HG02973 (cell line): ENCODE data around the gene DLX5.

Experiments
- ATAC-seq: cut with Tn5 transposase; IDR thresholded peaks from one replicate; pipeline ENCODE4 v1.9.1; 2021; ENCODE audit warnings: moderate library complexity; ENCODE audit not compliant: unreplicated experiment

Gene DLX5

DNA sequence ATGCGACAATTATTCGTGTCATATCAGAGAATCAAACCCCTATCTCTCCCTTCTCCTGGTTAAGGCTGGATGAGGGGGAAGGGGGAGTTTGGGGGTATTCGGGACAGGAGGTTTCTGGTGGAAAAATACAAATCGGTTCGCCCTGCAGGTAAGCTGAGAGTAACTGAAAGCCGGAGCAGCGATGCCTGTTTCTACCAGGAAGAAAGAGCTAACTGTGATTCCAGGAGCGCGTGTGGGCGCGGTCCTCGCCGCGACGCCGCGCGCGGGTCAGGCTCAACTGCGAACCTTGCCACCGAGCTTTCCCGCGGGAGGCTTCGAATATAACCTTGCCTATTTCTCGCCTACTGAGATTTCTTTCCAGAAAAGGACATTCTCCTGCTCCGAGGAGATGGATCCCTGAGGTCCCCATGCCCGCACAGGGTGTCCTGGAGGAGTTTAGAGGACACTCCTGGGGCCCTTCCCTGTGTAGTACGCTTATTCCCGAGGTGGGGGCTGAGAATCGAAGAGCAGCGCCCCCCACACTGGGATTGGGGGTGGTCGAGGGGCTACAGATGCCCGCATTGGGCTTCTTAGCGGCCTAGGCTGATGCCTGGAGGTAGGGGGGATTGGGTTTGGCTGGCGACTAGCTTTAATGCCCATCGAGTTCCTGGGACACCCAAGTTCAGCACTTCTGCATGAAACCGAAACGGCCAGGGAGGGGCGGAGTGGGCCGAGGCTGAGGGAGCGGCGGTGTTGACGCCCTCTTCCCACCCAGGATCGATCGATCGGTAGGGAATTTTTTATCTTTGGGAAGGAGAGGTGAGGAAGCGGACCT lies 32.2 kb downstream of the DLX5 start:
- no peak for ATAC-seq

DNA sequence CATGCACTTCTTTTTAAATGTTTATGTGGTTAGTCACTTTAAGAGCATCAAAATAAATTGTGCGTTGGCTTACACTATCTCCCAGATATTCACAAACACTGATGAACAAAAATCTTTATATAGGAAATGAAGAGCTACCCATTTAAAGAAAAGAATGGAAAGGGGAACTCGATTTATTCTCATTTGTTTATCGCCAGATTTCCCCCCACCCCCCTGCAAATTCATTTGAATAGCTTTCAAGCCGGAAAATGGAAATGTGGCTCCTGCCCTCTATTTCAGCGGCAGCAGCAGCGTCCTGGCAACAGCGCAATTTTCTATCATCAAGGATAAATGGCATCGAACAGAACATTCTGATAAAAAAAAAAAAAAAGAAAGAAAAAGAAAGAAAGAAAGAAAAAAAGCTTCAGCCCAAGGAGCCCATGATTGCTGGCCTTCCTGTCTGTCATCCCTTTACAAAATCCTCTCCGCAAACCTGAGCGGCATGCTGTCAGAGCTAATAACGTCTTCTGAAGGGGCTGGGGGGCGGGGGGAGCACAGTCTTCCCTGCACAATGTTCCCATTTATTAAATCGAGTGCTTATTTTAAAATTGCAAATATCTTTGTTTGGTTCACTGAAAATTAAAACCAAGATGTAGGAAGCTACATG lies 33.0 kb downstream of the DLX5 start:
- no peak for ATAC-seq

DNA sequence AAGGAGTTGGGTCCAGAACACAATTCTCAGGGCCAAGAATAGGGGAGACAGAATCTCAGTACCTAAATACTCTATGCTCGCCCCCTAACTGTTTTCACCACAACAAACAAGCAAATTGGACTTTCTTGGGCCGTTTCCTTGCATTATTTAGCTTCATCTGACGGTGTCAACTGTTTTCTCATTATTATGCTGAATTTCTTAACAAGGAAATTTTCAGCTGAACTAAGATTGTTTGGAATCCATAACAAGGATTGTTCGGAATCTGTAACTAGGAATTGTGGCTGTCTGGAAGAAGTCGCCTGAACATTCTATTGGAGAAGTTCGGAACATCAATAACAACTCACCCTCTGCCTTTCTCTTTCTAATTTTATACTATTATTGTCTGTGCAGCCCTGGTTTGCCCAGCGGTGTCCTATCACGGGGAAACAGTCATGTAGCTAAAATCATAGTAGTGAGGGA lies 34.7 kb downstream of the DLX5 start:
- ATAC-seq: no peak

DNA sequence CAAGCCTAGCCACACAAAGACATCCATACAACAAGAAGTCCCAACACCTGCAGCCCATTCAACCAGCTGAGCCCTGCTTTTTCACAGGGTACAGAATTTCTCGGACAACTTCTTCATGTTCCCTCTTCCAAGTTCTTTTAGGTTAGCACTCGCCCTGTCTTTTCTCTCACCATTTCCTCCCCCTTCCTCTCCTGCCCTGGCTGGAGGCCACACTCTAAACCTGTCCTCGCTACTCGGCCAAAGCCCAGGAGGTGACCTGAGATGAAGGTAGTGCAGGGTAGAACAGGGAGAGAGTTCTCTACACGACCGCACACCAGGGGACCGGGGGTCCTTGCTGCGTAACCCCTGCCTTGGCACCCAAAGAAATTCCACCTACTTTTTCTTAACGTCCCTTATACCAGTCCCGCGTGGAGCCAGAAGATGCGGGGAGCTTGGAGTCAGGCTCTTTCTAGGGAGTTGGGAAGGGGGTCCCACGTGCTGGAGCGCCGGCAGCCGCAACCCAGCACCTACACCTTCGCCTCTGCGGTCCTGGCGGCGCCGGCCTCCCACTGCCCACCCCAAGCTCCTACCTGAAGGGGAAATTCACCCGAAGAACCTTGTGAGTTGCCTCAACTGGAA lies 35.3 kb downstream of the DLX5 start:
- ATAC-seq: no peak

DNA sequence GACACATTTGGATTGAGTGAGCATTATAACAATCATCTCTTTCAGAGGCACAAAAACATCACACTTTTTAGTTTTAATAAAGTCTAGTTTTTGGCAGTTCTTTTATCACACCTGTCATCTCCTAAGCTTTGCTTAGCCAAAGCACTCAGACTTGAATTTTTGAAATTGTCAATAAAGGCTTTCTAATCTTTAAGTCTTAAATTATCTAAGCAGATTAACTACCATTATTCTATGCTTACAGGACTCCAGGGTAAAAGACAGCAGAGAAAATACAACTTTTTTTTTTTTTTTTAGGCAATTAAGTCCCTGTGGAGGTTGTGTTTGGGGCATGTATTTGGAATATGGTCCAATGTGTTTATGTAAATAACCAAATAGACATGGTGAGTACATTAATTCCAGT lies 36.9 kb downstream of the DLX5 start:
- ATAC-seq: no peak

DNA sequence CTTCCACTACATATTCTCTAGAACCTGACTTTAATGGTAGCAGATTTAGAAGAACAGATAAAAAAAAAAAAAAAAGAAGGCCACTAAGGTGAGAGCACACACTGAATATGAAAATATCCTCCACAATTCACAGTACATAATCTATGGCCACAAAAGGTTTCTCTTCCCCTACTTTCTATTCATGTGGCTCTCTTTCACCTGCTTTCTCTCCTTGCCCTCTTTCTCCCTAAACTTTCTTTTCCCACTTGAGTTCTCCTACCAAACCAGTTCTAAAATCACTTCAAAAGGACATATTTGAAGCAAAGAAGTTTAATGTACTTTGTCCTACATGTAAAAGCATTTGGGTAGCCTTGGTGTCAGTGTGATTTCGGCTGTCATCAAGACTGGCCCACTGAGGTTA lies 37.7 kb downstream of the DLX5 start:
- ATAC-seq: no peak

DNA sequence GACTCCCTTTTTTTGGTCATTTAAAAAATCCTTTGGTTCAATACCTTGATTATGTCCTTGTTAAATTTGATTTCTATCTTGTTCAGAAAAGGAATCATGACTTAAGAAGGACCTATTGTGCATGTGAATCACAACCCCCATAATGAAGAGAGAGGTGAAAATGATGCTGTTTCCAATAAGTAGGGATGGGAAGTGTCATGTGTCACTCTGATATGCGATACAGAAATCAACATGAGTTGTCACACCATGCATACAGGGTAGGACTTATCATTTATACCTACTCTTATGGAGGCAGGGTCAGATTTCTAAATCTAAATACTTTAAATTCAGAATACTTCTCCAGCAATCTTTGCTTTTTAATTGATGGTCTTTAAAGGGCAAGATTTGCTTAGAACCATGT lies 38.6 kb downstream of the DLX5 start:
- no peak for ATAC-seq

DNA sequence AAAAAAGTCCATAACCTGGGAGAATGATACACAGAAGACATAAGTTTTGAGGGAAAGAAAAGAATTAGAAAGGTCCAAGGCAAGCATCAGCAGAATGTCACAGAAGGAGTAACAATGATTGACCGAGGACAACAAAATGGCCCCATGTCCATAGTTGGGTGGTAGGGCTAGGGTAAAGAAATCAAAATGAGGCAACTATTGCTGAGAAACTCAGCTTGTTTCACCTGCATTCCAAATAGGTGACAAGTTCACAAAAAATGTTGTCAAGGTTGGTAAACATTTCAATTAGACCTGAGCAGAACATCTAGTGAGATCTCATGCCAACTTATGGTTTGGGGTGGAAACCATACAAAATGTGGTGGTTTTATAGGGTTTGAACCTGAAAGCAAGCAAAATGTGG lies 42.0 kb downstream of the DLX5 start:
- ATAC-seq: no peak

DNA sequence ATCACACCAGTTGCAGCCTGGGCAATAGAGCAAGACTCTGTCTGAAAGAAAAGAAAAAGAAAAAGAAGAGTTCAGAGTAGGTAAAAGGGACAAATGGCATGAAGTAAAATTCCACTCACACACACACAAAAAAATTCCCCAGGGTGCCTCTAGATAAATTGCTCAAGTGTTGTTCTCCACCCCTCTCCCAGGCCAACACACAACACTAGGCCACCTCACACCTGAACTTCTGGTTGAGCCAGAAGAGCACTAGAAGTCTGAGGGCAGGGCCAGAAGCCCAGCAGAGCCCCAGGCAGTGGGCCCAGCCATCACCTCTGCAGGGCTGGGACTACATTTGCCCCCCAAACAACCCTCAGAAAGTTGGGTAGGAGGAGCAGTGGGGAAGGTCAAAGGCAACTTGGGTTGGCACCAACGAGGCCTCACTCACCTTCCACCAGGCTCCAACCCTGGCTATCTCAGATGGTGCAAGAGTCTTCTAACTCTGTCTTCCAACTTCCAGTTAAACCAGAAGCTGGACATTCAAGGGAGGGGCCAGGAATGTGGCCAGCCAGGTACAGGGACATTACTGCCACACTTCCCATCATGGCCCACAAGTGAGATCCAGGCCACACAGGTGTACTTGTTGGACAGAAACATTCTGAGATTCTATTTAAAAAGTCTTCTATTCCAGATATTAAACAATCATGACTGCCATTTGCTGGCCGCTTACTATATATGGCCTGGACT lies 44.9 kb downstream of the DLX5 start:
- ATAC-seq: no peak

DNA sequence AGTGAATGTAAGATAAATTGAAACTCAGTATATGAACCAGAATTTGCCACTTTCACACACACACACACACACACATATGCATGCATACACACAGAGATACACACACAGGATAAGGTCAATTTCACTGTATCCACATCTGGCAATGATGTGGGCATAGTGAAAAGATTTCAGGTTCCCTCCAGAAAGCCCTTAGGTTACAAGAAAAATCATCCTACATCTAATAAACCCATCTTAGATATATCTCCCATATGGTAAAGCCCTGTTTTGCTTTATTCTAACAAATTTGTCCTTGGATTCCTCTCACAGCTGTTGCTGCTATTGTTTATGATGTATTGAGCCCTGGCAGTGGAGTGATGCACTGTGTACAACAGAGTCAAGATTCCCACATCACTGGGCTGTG lies 47.2 kb downstream of the DLX5 start:
- ATAC-seq: no peak

DNA sequence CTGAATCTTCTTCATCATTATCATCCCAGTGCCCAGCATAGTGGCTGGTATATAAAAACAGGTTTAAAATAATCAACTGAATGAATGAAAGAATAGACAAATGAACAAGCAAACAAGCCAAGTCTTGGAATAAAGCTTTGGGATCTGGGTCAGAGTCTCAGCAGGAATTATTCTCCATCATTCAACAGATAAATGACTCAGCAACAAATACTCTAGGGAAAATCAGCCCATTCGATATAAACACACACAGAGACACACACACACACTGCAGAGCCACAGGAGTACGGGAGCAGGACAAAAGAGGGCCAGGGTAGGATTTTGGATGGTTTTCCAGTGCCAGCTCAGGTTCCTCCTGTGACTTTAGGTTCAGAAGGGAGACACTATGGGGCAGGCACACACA lies 48.5 kb downstream of the DLX5 start:
- ATAC-seq: no peak

DNA sequence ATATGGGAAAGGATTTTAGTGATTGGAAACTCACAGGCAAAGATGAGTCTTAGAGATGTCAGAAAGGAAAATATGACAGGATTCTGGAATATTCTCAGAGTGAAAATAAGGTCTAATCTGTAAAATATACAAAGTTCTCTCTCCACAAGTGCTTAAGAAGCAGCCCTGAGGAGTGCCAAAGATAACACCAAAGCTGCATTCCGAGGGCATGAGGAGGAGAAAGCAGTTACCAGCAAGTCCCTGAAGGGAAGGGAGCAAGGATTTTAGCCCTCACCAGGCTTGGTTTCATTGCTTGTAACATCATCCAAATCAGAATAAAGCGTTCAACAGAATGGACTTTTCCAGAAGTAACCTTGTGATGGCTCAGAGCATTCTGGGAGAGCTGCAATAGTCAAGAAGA lies 50.6 kb downstream of the DLX5 start:
- no peak for ATAC-seq

DNA sequence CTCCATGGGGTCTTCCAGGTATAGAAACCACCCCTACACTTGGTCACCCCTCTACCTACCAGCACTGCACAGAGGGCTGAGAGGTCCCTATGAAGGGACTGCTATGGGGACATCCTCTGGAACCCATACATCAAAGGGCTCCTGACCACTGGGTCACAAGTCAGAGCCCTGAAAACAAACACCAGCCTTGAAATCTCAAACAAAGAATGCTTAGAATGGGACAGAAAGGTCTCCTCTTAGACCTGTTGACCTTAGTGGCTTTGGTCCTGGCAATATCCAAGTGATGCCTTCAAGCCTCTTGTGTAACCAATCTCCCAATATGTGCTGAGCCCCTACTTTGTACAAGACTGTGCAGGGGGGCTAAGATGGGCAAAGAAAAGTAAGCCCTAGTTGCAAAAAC lies 53.9 kb downstream of the DLX5 start:
- ATAC-seq: no peak
